K562 (cell line): ENCODE results near the gene LTBP1. TPM values are rescaled to one million over a fixed set of nuclear protein-coding genes. Genes with fewer than 3 reads are reported as not detected.

Experiments
- ATAC-seq: fragments of 200-7000 bp; cut with Tn5 transposase; 3 replicates; pipeline ENCODE4 v1.9.1; 2020; ENCODE audit warnings: moderate library complexity
- BruUV-seq: library from RNA; stranded (reverse); fragments of 400-500 nt; replicated peaks from 2 replicates; lab custom pipeline; 2021; lab: Mats Ljungman, UMichigan
- CTCF ChIA-PET: fragments of 300-600 bp; formaldehyde crosslinking; extraction: SDS; loops from one replicate; lab custom pipeline; 2021; ENCODE audit warnings: low intra/inter-chr PET ratio; lab: Yijun Ruan, JAX
- POLR2A ChIA-PET: fragments of 300-600, 350-650 bp; sonication (Branson Sonifier 250); formaldehyde crosslinking; extraction: SDS; loops from one replicate; lab custom pipeline; 2021; ENCODE audit warnings: antibody characterized with exemption, inconsistent platforms; lab: Yijun Ruan, JAX
- DNase-seq, 4 experiments: peaks; one replicate each; pipeline versions ENCODE4 v3.0.0 to v3.0.0-alpha.2; 2011 to 2018; ENCODE audit warnings: low spot score in 3 of 4, mixed read lengths in 3 of 4; ENCODE audit errors: extremely low read depth in 1 of 4
- FAIRE-seq: peaks from 2 replicates; lab custom pipeline; 2011; peaks lifted over from hg19 to GRCh38; lab: Jason Lieb, UNC
- H2AFZ ChIP-seq: 2 replicates; pipeline ENCODE4 v1.6.0; 2011; ENCODE audit warnings: low read depth, low read length, control low read depth, inconsistent platforms
- H3K27ac ChIP-seq: fragments of 200-600 bp; 3 replicates; pipeline ENCODE4 v1.8.0; 2011; ENCODE audit warnings: low read depth, mild to moderate bottlenecking, control low read depth, inconsistent platforms, low read length, moderate library complexity, mixed read lengths; ENCODE audit errors: extremely low read depth
- H3K27me3 ChIP-seq, 2 experiments: fragments of 300-600 bp in 1 of 2; 2 replicates in 1 of 2; 3 replicates in 1 of 2; pipeline versions ENCODE4 v1.6.0 to v1.8.0; 2011; ENCODE audit warnings: inconsistent platforms in 2 of 2, low read length in 2 of 2, mild to moderate bottlenecking in 1 of 2, mixed read lengths in 1 of 2, moderate library complexity in 1 of 2; ENCODE audit not compliant: control insufficient read depth in 2 of 2, insufficient read depth in 2 of 2
- H3K36me3 ChIP-seq: fragments of 300-600 bp; 3 replicates; pipeline ENCODE4 v1.8.0; 2011; ENCODE audit warnings: mild to moderate bottlenecking, low read length, inconsistent platforms; ENCODE audit not compliant: control insufficient read depth, insufficient read depth
- H3K4me1 ChIP-seq, 2 experiments: fragments of 200-600 bp in 1 of 2; replicated peaks in 1 of 2; 2 replicates in 1 of 2; 3 replicates in 1 of 2; pipeline versions ENCODE4 v1.5.1 to v1.8.0; 2011; ENCODE audit warnings: inconsistent platforms in 2 of 2, low read length in 2 of 2, mild to moderate bottlenecking in 1 of 2, mixed read lengths in 1 of 2, moderate library complexity in 1 of 2; ENCODE audit not compliant: control insufficient read depth in 2 of 2, insufficient read depth in 2 of 2
- H3K4me2 ChIP-seq: 2 replicates; pipeline ENCODE4 v1.6.1; 2011; ENCODE audit warnings: low read length, control low read depth, inconsistent platforms, mixed read lengths; ENCODE audit not compliant: insufficient read depth
- H3K4me3 ChIP-seq: fragments of 200-600 bp; sonication (generic), shearing (Covaris generic); 2 replicates; pipeline ENCODE4 v1.5.1; 2016; ENCODE audit warnings: control low read depth, inconsistent platforms
- H3K79me2 ChIP-seq: fragments of 200-600 bp; 3 replicates; pipeline ENCODE4 v1.8.0; 2011; ENCODE audit warnings: low read length, inconsistent platforms; ENCODE audit not compliant: control insufficient read depth, insufficient read depth
- H3K9ac ChIP-seq, 2 experiments: 2 replicates each; pipeline versions ENCODE4 v1.6.0 to v1.6.1; 2011; ENCODE audit warnings: low read depth in 2 of 2, low read length in 2 of 2, control low read depth in 1 of 2, inconsistent platforms in 1 of 2, mild to moderate bottlenecking in 1 of 2, mixed read lengths in 1 of 2; ENCODE audit not compliant: insufficient read depth in 1 of 2
- H3K9me1 ChIP-seq: one replicate; pipeline ENCODE4 v1.6.0; 2011; ENCODE audit warnings: inconsistent platforms, mild to moderate bottlenecking, low read length, moderate library complexity; ENCODE audit not compliant: control insufficient read depth, insufficient read depth
- H3K9me3 ChIP-seq: replicated peaks from 2 replicates; pipeline ENCODE4 v1.5.1; 2011; ENCODE audit warnings: low read depth, low read length, inconsistent platforms; ENCODE audit not compliant: control insufficient read depth, insufficient read depth
- H4K20me1 ChIP-seq: replicated peaks from 2 replicates; pipeline ENCODE4 v1.6.1; 2011; ENCODE audit warnings: low read length, inconsistent platforms, mixed read lengths; ENCODE audit not compliant: control insufficient read depth, insufficient read depth
- CBFB ChIP-seq: sonication (generic); formaldehyde crosslinking; IDR thresholded peaks from 2 replicates; pipeline ENCODE4 v1.4.0; 2020; ENCODE audit warnings: mild to moderate bottlenecking, missing genetic modification reagents
- CC2D1A ChIP-seq: fragments of 450-650 bp; IDR thresholded peaks from 2 replicates; pipeline ENCODE4 v1.6.1; 2017; ENCODE audit warnings: mild to moderate bottlenecking
- ELF1 ChIP-seq: fragments of 200-800 bp; sonication (Bioruptor generic); IDR thresholded peaks from 2 replicates; pipeline ENCODE4 v1.6.1; 2016; ENCODE audit warnings: missing genetic modification characterization, missing compliant biosample characterization
- GABPB2 ChIP-seq: fragments of 250-450 bp; sonication (Bioruptor Pico); conservative IDR thresholded peaks from 2 replicates; pipeline ENCODE4 v1.5.1; 2021; ENCODE audit warnings: mild to moderate bottlenecking
- IFI16 ChIP-seq: fragments of 250-450 bp; sonication (Bioruptor Pico); IDR thresholded peaks from 2 replicates; pipeline ENCODE4 v2.1.2; 2022; ENCODE audit warnings: mild to moderate bottlenecking, inconsistent platforms
- PHF8 ChIP-seq: fragments of 200-600 bp; sonication (generic); IDR thresholded peaks from 2 replicates; pipeline ENCODE4 v1.6.1; 2012; ENCODE audit warnings: mixed run types, mild to moderate bottlenecking, inconsistent platforms, low read length, moderate library complexity, borderline replicate concordance
- RBFOX2 ChIP-seq: fragments of 200-400 bp; formaldehyde crosslinking; IDR thresholded peaks from 2 replicates; pipeline ENCODE4 v1.6.1; 2017; ENCODE audit warnings: low read depth, mild to moderate bottlenecking, low read length, moderate library complexity
- RBM17 ChIP-seq: fragments of 200-400 bp; formaldehyde crosslinking; IDR thresholded peaks from 2 replicates; pipeline ENCODE4 v1.6.1; 2017; ENCODE audit warnings: low read depth, mild to moderate bottlenecking, low read length, borderline replicate concordance
- RBM22 ChIP-seq: fragments of 200-400 bp; formaldehyde crosslinking; IDR thresholded peaks from 2 replicates; pipeline ENCODE4 v1.6.1; 2018; ENCODE audit warnings: low read length, low read depth; ENCODE audit not compliant: poor library complexity, severe bottlenecking
- SMAD1 ChIP-seq: fragments of 150-350 bp; IDR thresholded peaks from 2 replicates; pipeline ENCODE4 v1.6.1; 2014; ENCODE audit warnings: low read length, low read depth; ENCODE audit not compliant: partially characterized antibody
- SREBF1 ChIP-seq: fragments of 150-350 bp; IDR thresholded peaks from 2 replicates; pipeline ENCODE4 v1.6.1; 2014; ENCODE audit warnings: antibody characterized with exemption, low read depth, low read length, borderline replicate concordance
- TEAD1 ChIP-seq, 2 experiments: fragments of 450-650 bp in 1 of 2; sonication (generic) in 1 of 2; formaldehyde crosslinking; IDR thresholded peaks; 2 replicates each; pipeline versions ENCODE4 v1.4.0 to v1.8.0; 2020 to 2022; ENCODE audit warnings: mild to moderate bottlenecking in 2 of 2, missing genetic modification reagents in 1 of 2
- TGIF2 ChIP-seq: sonication (generic); formaldehyde crosslinking; IDR thresholded peaks from 2 replicates; pipeline ENCODE4 v1.8.1; 2022; ENCODE audit warnings: mild to moderate bottlenecking, missing genetic modification reagents, moderate library complexity
- U2AF2 ChIP-seq: fragments of 200-400 bp; formaldehyde crosslinking; optimal IDR thresholded peaks from 2 replicates; pipeline ENCODE3; 2017; ENCODE audit warnings: low read depth, mild to moderate bottlenecking, low read length
- ZBTB49 ChIP-seq: sonication (generic); formaldehyde crosslinking; IDR thresholded peaks from 2 replicates; pipeline ENCODE4 v1.8.0; 2022; ENCODE audit warnings: missing genetic modification reagents, mild to moderate bottlenecking, borderline replicate concordance
- ZFP1 ChIP-seq: fragments of 450-650 bp; formaldehyde crosslinking; IDR thresholded peaks from 2 replicates; pipeline ENCODE4 v1.4.0; 2020; ENCODE audit warnings: mild to moderate bottlenecking, mixed read lengths
- ZKSCAN8 ChIP-seq: fragments of 200-800 bp; sonication (Bioruptor generic); IDR thresholded peaks from 2 replicates; pipeline ENCODE4 v1.6.1; 2016; ENCODE audit warnings: missing genetic modification characterization, missing compliant biosample characterization
- ZNF398 ChIP-seq: fragments of 250-450 bp; sonication (Bioruptor Pico); IDR thresholded peaks from 2 replicates; pipeline ENCODE4 v1.8.0; 2021; ENCODE audit warnings: moderate library complexity, mild to moderate bottlenecking, inconsistent platforms
- ZNF780A ChIP-seq: fragments of 250-450 bp; sonication (Bioruptor Pico); IDR thresholded peaks from 2 replicates; pipeline ENCODE4 v1.5.0; 2021; ENCODE audit warnings: mild to moderate bottlenecking
- WGBS: fragments of 100-300 bp; shearing (Covaris generic); methylation state at CpG from one replicate; pipeline ENCODE4 v1.1.6; 2016; ENCODE audit warnings: low coverage, mixed read lengths; ENCODE audit not compliant: insufficient coverage; ENCODE audit errors: missing lambda C conversion rate; 5-methylcytosine and 5-hydroxymethylcytosine counted together
- in situ Hi-C: fragments of 300-500 bp; cut with MboI; formaldehyde crosslinking; loops from 4 replicates; pipeline ENCODE4 v1.15.0; 2018; ENCODE audit warnings: inconsistent platforms, mixed read lengths
- intact Hi-C: fragments of 100-400 bp; cut with micrococcal nuclease; formaldehyde crosslinking; loops from 2 replicates; pipeline ENCODE4 v1.14.2; 2022
- polyA plus RNA-seq, 8 experiments: library from polyadenylated mRNA; depleted of rRNA in 4 of 8; stranded (reverse) in 5 of 8; unstranded in 3 of 8; fragments of >200 nt; fragmentation: Nextera tagmentation in 2 of 8; fragmentation: Illumina TruSeq in 1 of 8; extraction: Ambion mirVana in 2 of 8; extraction: Trizol in 1 of 8; gene quantifications; 2 replicates each; pipeline versions ENCODE4 v1.2.1 to v1.2.3, GENCODE V29; 2011 to 2014; ENCODE audit warnings: inconsistent platforms in 1 of 8, missing spikeins in 1 of 8
- total RNA-seq, 7 experiments: library from RNA; depleted of rRNA in 6 of 7; stranded (reverse); fragments of >200 nt in 6 of 7; fragmentation: Illumina TruSeq in 2 of 7; extraction: Trizol in 2 of 7; gene quantifications; 2 replicates each; pipeline versions ENCODE4 v1.2.1 to v1.2.3, GENCODE V29; 2011 to 2021; ENCODE audit warnings: low replicate concordance in 1 of 7

Gene LTBP1
- total and polyA plus RNA-seq, 9 of the 15 experiments (the other 6 are each of a cell fraction or from before 2014, with no cell fraction given), result 3.6 to 16.4 (median 8.5) TPM

- intact Hi-C loops, result no loop called here
Observed at GRCh38 chr2:33322612-33323011, 375.9 kb downstream of the LTBP1 start.

GRCh38 chr2:33323957-33324356 lies 377.2 kb downstream of the LTBP1 start:
- Histone ChIP-seq H3K9ac (no peak overlapping the region), H3K27ac (no peak overlapping the region), H3K4me3 (no peak overlapping the region), H3K36me3 (no peaks in the 10 kb centered on the region), H3K27me3 (no peaks in the 10 kb centered on the region), H3K4me1 (no peaks in the 10 kb centered on the region), H3K9me3 (no peaks in the 10 kb centered on the region), H3K4me2 (no peak overlapping the region), H4K20me1 (no peaks in the 10 kb centered on the region), H3K79me2 (no peaks in the 10 kb centered on the region), H2AFZ (no peak overlapping the region), H3K9me1 (no peaks in the 10 kb centered on the region)
- FAIRE-seq (no peak), ATAC-seq (no peak), DNase-seq (no peak)
- 21% methylated on average over 2 of the region's 2 CpGs for WGBS
- ChIA-PET POLR2A (no interaction called here), CTCF (no interaction called here)
- in situ Hi-C loops, result no loop called here
- no TSS peak for BruUV-seq
- intact Hi-C loops, result no loop called here
- no peak for TF ChIP-seq CC2D1A
- TF ChIP-seq SREBF1, result no peak
- TF ChIP-seq TEAD1 (CRISPR knock-in tag; IDR thresholded peaks at IDR 0.05), result no peak
- no peak for TF ChIP-seq TGIF2 (CRISPR knock-in tag)
- no peak for TF ChIP-seq SMAD1
- no peak for TF ChIP-seq ZBTB49 (CRISPR knock-in tag)
- no peak for TF ChIP-seq ZKSCAN8 (CRISPR knock-in tag)
- TF ChIP-seq ZNF398 (CRISPR knock-in tag), result no peak
- TF ChIP-seq ELF1 (tag), result no peak
- TF ChIP-seq RBM17, result no peak

More at GRCh38 chr2:33322612-33323011, 375.9 kb downstream of the LTBP1 start:
- Histone ChIP-seq H3K79me2 (no peaks in the 10 kb centered on the region), H3K4me3 (no peak overlapping the region), H3K4me1 (no peaks in the 10 kb centered on the region), H3K27ac (no peak overlapping the region), H3K9me1 (no peaks in the 10 kb centered on the region), H3K27me3 (no peaks in the 10 kb centered on the region), H3K36me3 (no peaks in the 10 kb centered on the region), H4K20me1 (no peaks in the 10 kb centered on the region), H2AFZ (no peak overlapping the region), H3K9ac (no peak overlapping the region), H3K4me2 (no peak overlapping the region), H3K9me3 (no peaks in the 10 kb centered on the region)
- TF ChIP-seq ZNF780A (CRISPR knock-in tag) (no peak), RBFOX2 (no peak), IFI16 (CRISPR knock-in tag) (no peak), CBFB (no peak), U2AF2 (no peak), GABPB2 (CRISPR knock-in tag) (no peak), RBM22 (no peak), PHF8 (no peak), ZFP1 (no peak)
- POLR2A ChIA-PET, result no interaction called here
- DNase-seq (no peak), ATAC-seq (no peak), FAIRE-seq (no peak)
- WGBS, result 41% methylated on average over 6 of the region's 6 CpGs
- CTCF ChIA-PET, result no interaction called here
- in situ Hi-C loops, result no loop called here
- BruUV-seq, result no TSS peak
